Measurements from ENCODE around the gene CEL.

- TF ChIP-seq, protein P1, sequence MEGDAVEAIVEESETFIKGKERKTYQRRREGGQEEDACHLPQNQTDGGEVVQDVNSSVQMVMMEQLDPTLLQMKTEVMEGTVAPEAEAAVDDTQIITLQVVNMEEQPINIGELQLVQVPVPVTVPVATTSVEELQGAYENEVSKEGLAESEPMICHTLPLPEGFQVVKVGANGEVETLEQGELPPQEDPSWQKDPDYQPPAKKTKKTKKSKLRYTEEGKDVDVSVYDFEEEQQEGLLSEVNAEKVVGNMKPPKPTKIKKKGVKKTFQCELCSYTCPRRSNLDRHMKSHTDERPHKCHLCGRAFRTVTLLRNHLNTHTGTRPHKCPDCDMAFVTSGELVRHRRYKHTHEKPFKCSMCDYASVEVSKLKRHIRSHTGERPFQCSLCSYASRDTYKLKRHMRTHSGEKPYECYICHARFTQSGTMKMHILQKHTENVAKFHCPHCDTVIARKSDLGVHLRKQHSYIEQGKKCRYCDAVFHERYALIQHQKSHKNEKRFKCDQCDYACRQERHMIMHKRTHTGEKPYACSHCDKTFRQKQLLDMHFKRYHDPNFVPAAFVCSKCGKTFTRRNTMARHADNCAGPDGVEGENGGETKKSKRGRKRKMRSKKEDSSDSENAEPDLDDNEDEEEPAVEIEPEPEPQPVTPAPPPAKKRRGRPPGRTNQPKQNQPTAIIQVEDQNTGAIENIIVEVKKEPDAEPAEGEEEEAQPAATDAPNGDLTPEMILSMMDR (IDR thresholded peaks at IDR 0.05), result no peak
- TF ChIP-seq POLR2A (IDR thresholded peaks at IDR 0.05), result no peak
Measured at GRCh38 chr9:133088756-133089155, 27.0 kb downstream of the CEL start.
